PC-9 (cell line): ENCODE results near the gene HOMER2. TPM values are rescaled to one million over a fixed set of nuclear protein-coding genes. Genes with fewer than 3 reads are reported as not detected.

ENCODE experiments used
- BruUV-seq: library from RNA; stranded (reverse); fragments of 400-500 nt; replicated peaks from 2 replicates; lab custom pipeline; 2021; lab: Mats Ljungman, UMichigan
- CTCF ChIA-PET: fragments of 300-600 bp; sonication (Branson Sonifier 250); formaldehyde crosslinking; loops from one replicate; lab custom pipeline; 2022; ENCODE audit warnings: antibody characterized with exemption; lab: Charles Lee
- POLR2A ChIA-PET: fragments of 300-600 bp; sonication (Branson Sonifier 250); formaldehyde crosslinking; loops from one replicate; lab custom pipeline; 2022; ENCODE audit warnings: antibody characterized with exemption; ENCODE audit not compliant: unreplicated experiment; lab: Charles Lee
- DNase-seq, 2 experiments: peaks; one replicate each; pipeline versions ENCODE4 v3.0.0 to v3.0.0-alpha.2; 2015 to 2022; ENCODE audit warnings: mixed read lengths in 1 of 2
- H2AFZ ChIP-seq: fragments of 200-600 bp; sonication (generic); 2 replicates; pipeline ENCODE4 v1.8.1; 2017; ENCODE audit warnings: antibody characterized with exemption
- H3F3A ChIP-seq: fragments of 200-600 bp; sonication (generic); 2 replicates; pipeline ENCODE4 v1.8.1; 2017; ENCODE audit warnings: antibody characterized with exemption, mild to moderate bottlenecking, low read depth; ENCODE audit not compliant: insufficient read depth
- H3K27ac ChIP-seq: fragments of 200-600 bp; sonication (generic); 2 replicates; pipeline ENCODE4 v1.6.1; 2016; ENCODE audit warnings: mixed run types
- H3K27me3 ChIP-seq: fragments of 200-600 bp; sonication (generic); 2 replicates; pipeline ENCODE4 v1.6.1; 2016; ENCODE audit warnings: low read depth, mixed run types; ENCODE audit not compliant: insufficient read depth
- H3K36me3 ChIP-seq: fragments of 200-600 bp; sonication (generic); 2 replicates; pipeline ENCODE4 v1.6.1; 2016; ENCODE audit warnings: low read depth, mixed run types
- H3K4me1 ChIP-seq: fragments of 200-600 bp; sonication (generic); replicated peaks from 2 replicates; pipeline ENCODE4 v1.6.1; 2016; ENCODE audit warnings: mixed run types; ENCODE audit not compliant: insufficient read depth
- H3K4me2 ChIP-seq: fragments of 200-600 bp; sonication (generic); 2 replicates; pipeline ENCODE4 v1.6.1; 2017; ENCODE audit warnings: mixed run types
- H3K4me3 ChIP-seq: fragments of 200-600 bp; sonication (generic); 2 replicates; pipeline ENCODE4 v1.6.1; 2016; ENCODE audit warnings: mixed run types
- H3K79me2 ChIP-seq: fragments of 200-600 bp; sonication (generic); 2 replicates; pipeline ENCODE4 v1.6.1; 2017; ENCODE audit warnings: low read depth, mixed run types
- H3K9me2 ChIP-seq: fragments of 200-600 bp; sonication (generic); 2 replicates; pipeline ENCODE4 v1.8.1; 2017; ENCODE audit warnings: mild to moderate bottlenecking; ENCODE audit not compliant: insufficient read depth
- H3K9me3 ChIP-seq: fragments of 200-600 bp; sonication (generic); 2 replicates; pipeline ENCODE4 v1.8.1; 2016; ENCODE audit warnings: low read depth; ENCODE audit not compliant: insufficient read depth
- H4K20me1 ChIP-seq: fragments of 200-600 bp; sonication (generic); 2 replicates; pipeline ENCODE4 v1.8.1; 2017; ENCODE audit not compliant: insufficient read depth
- CTCF ChIP-seq: fragments of 200-600 bp; sonication (generic); conservative IDR thresholded peaks from 2 replicates; pipeline ENCODE4 v1.6.1; 2017; ENCODE audit warnings: mixed run types, antibody characterized with exemption, mild to moderate bottlenecking, moderate library complexity
- EZH2 ChIP-seq: fragments of 200-600 bp; sonication (generic); IDR thresholded peaks from 2 replicates; pipeline ENCODE4 v1.8.0; 2017; ENCODE audit warnings: antibody characterized with exemption, low read depth
- intact Hi-C: fragments of 100-400 bp; cut with micrococcal nuclease; formaldehyde crosslinking; loops from one replicate; pipeline ENCODE4 v1.10.0; 2022; ENCODE audit not compliant: unreplicated experiment
- total RNA-seq: library from RNA; stranded (reverse); gene quantifications from 2 replicates; pipeline ENCODE4 v1.2.3, GENCODE V29; 2021

Gene HOMER2
- total RNA-seq, 1 experiment from 2014 or later = 15.1 TPM

GRCh38 chr15:82835391-82835917 is 117.1 kb downstream of the HOMER2 start:
- intact Hi-C loops = no loop called here
- Histone ChIP-seq H3K27me3 (no peaks in the 10 kb centered on the region), H3K9me2 (no peaks in the 10 kb centered on the region), H3K27ac (no peak overlapping the region), H3K36me3 (peaks cover 14% of the 10 kb centered on the region), H3F3A (peaks cover 17% of the 10 kb centered on the region), H3K79me2 (no peaks in the 10 kb centered on the region), H3K9me3 (no peaks in the 10 kb centered on the region), H3K4me3 (no peak overlapping the region), H3K4me2 (no peak overlapping the region), H4K20me1 (no peaks in the 10 kb centered on the region), H2AFZ (no peak overlapping the region), H3K4me1 (peaks cover 22% of the 10 kb centered on the region)
- POLR2A ChIA-PET = no interaction called here
- TF ChIP-seq EZH2 = no peak
- TF ChIP-seq CTCF = no peak
- no peak for DNase-seq
- no TSS peak for BruUV-seq
- CTCF ChIA-PET = no interaction called here

- H3K4me1 ChIP-seq = peaks cover 22% of the 10 kb centered on the region
- no peak for DNase-seq
- no peaks in the 10 kb centered on the region for H3K9me3 ChIP-seq
- ChIA-PET CTCF (interaction anchor here (0.6 to 1.1 kb wide), 2 partner anchors 22 to 178 kb away, joined by 4 to 12 read pairs; partner anchors contain the start of gene C15orf40), POLR2A (interaction anchor here (0.8 kb wide), 1 partner anchor 39 kb away, joined by 10 read pairs; no protein-coding TSS in a partner anchor)
- no peaks in the 10 kb centered on the region for H3K9me2 ChIP-seq
- no TSS peak for BruUV-seq
- H3K27ac ChIP-seq = peak overlapping the region; percentile 65
- no peak overlapping the region for H3K4me3 ChIP-seq
- H3K4me2 ChIP-seq = peak overlapping the region; percentile 47; the same call in 1 of the 2 replicates
- TF ChIP-seq CTCF = no peak
- no peak for TF ChIP-seq EZH2
- no peaks in the 10 kb centered on the region for H3K79me2 ChIP-seq
- peaks cover 17% of the 10 kb centered on the region for H3F3A ChIP-seq
- no peaks in the 10 kb centered on the region for H3K27me3 ChIP-seq
- peaks cover 14% of the 10 kb centered on the region for H3K36me3 ChIP-seq
- H4K20me1 ChIP-seq = no peaks in the 10 kb centered on the region
- intact Hi-C loops = no loop called here
- H2AFZ ChIP-seq = no peak overlapping the region
These were observed 119.2 kb downstream of the HOMER2 start for GRCh38 chr15:82833362-82833682.

DNA sequence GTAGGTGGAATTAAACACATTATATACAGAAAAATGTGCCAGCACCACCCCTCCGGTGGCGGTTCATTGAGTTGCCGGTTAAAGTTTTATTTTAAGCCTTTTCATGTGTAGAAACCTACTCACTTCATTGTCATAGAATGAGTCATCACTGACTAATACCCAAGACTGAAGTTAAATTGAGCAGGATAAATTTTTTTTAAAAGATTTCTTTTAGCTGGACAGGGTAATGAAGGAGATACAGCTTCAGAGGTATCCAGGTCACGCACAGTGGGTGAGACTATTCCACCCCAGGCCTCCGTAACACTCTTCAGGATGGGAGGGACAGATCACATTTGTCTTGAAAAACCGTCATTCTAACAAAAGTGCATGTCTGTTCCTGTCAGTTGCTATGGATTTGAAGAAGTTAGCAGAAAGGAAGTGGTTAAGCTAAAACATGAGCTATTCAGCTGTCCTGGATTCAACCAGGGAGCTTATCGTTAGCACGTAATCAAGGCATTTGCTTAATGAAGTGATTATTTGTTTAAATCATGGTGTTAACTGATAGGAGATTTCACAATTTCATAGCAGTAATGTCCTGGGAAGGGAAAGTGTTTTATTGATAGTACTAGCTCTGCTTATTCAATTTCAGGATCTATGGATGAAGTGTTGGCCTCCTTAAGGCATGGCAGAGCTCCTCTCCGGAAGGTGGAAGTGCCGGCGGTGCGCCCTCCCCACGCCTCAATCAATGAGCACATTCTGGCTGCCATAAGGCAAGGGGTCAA is 119.7 kb downstream of the HOMER2 start:
- CTCF ChIA-PET = interaction anchor here (0.6 to 1.1 kb wide), 3 partner anchors 23 to 179 kb away, joined by 3 to 12 read pairs (median 4); partner anchors contain the start of gene C15orf40
- Histone ChIP-seq H3K4me1 (peaks cover 22% of the 10 kb centered on the region), H3K9me3 (no peaks in the 10 kb centered on the region), H3K27ac (peak overlapping the region; percentile 65), H3K79me2 (no peaks in the 10 kb centered on the region), H2AFZ (no peak overlapping the region), H3K36me3 (peaks cover 14% of the 10 kb centered on the region), H3F3A (peaks cover 17% of the 10 kb centered on the region), H3K9me2 (no peaks in the 10 kb centered on the region), H3K4me2 (peak overlapping the region; percentile 47), H3K27me3 (no peaks in the 10 kb centered on the region), H3K4me3 (no peak overlapping the region), H4K20me1 (no peaks in the 10 kb centered on the region)
- POLR2A ChIA-PET = interaction anchor here (0.5 to 0.8 kb wide), 5 partner anchors 10 to 292 kb away, joined by 3 to 10 read pairs (median 3); partner anchors contain the start of gene RPS17
- peak; percentile 51 to 87 for DNase-seq
- no peak; the same call in 1 of the 2 replicates for TF ChIP-seq CTCF
- TF ChIP-seq EZH2 = no peak
- BruUV-seq = no TSS peak
- intact Hi-C loops = no loop called here
